OCI-LY1 (cell line): ENCODE data around the gene PLEKHF1.

Experiments used
- EZH2 ChIP-seq: fragments of 200-600 bp; sonication (generic), shearing (Covaris generic); IDR thresholded peaks from 2 replicates; pipeline ENCODE4 v1.8.0; 2017; ENCODE audit warnings: borderline replicate concordance, mixed run types, mild to moderate bottlenecking, antibody characterized with exemption, low read length, moderate library complexity, mixed read lengths
- TF ChIP-seq, protein P1 (sequence below): fragments of 200-600 bp; sonication (generic), shearing (Covaris generic); IDR thresholded peaks from 2 replicates; pipeline ENCODE4 v1.5.1; 2017; ENCODE audit warnings: mild to moderate bottlenecking, antibody characterized with exemption, low read length, moderate library complexity, mixed read lengths

GRCh38 chr19:29696565-29696846 is 31.2 kb downstream of the PLEKHF1 start:
- TF ChIP-seq, protein P1, sequence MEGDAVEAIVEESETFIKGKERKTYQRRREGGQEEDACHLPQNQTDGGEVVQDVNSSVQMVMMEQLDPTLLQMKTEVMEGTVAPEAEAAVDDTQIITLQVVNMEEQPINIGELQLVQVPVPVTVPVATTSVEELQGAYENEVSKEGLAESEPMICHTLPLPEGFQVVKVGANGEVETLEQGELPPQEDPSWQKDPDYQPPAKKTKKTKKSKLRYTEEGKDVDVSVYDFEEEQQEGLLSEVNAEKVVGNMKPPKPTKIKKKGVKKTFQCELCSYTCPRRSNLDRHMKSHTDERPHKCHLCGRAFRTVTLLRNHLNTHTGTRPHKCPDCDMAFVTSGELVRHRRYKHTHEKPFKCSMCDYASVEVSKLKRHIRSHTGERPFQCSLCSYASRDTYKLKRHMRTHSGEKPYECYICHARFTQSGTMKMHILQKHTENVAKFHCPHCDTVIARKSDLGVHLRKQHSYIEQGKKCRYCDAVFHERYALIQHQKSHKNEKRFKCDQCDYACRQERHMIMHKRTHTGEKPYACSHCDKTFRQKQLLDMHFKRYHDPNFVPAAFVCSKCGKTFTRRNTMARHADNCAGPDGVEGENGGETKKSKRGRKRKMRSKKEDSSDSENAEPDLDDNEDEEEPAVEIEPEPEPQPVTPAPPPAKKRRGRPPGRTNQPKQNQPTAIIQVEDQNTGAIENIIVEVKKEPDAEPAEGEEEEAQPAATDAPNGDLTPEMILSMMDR: no peak
- no peak for TF ChIP-seq EZH2
